ENCODE results near the gene IARS2.
"Not testable (repeated sequence)": the region's sequence is repeated elsewhere in the genome, so short reads cannot be mapped to it uniquely, and the experiment has no call there.

The IARS2 gene

GRCh38 chr1:220113136-220113695 is 19.3 kb downstream of the IARS2 start:
- peak; percentile 1 for DNase-seq

GRCh38 chr1:220119043-220119512 is 25.1 kb downstream of the IARS2 start:
- DNase-seq, result no peak

GRCh38 chr1:220121791-220122530 is 28.0 kb downstream of the IARS2 start:
- no peak for DNase-seq

GRCh38 chr1:220123066-220123465 is 29.1 kb downstream of the IARS2 start:
- DNase-seq, result no peak

- DNase-seq, result peak; percentile 2
Observed at GRCh38 chr1:220123889-220124288, 30.0 kb downstream of the IARS2 start.

GRCh38 chr1:220124542-220124941 is 30.6 kb downstream of the IARS2 start:
- DNase-seq, result no peak

- no peak for DNase-seq
Observed at GRCh38 chr1:220127076-220127475, 33.1 kb downstream of the IARS2 start.

GRCh38 chr1:220129479-220130210 is 35.7 kb downstream of the IARS2 start:
- DNase-seq, result no peak

GRCh38 chr1:220135755-220136154 is 41.8 kb downstream of the IARS2 start:
- no peak for DNase-seq

GRCh38 chr1:220137019-220137786 is 43.3 kb downstream of the IARS2 start:
- no peak for DNase-seq

- DNase-seq, result no peak
Observed at GRCh38 chr1:220139966-220140365, 46.0 kb downstream of the IARS2 start.

- no peak for DNase-seq
Observed at GRCh38 chr1:220144051-220144450, 50.1 kb downstream of the IARS2 start.

- no peak for DNase-seq
Observed at GRCh38 chr1:220149742-220150141, 55.8 kb downstream of the IARS2 start.

GRCh38 chr1:220151454-220151853 is 57.5 kb downstream of the IARS2 start:
- no peak for DNase-seq

GRCh38 chr1:220153147-220153546 is 59.2 kb downstream of the IARS2 start:
- no peak for DNase-seq

GRCh38 chr1:220156620-220157146 is 62.8 kb downstream of the IARS2 start:
- DNase-seq, result no peak

GRCh38 chr1:220157738-220158137 is 63.8 kb downstream of the IARS2 start:
- no peak for DNase-seq

GRCh38 chr1:220158530-220158929 is 64.6 kb downstream of the IARS2 start:
- DNase-seq, result not testable (repeated sequence)

GRCh38 chr1:220159041-220159440 is 65.1 kb downstream of the IARS2 start:
- DNase-seq, result no peak

GRCh38 chr1:220160027-220160426 is 66.1 kb downstream of the IARS2 start:
- no peak for DNase-seq

- DNase-seq, result no peak
Observed at GRCh38 chr1:220164116-220164515, 70.2 kb downstream of the IARS2 start.

GRCh38 chr1:220164517-220164916 is 70.6 kb downstream of the IARS2 start:
- no peak for DNase-seq

- DNase-seq, result no peak
Observed at GRCh38 chr1:220166853-220167252, 72.9 kb downstream of the IARS2 start.
